ENCODE data around the gene IL10RA.

IL10RA gene

GRCh38 chr11:117949062-117949461, 37.1 kb upstream of the IL10RA start:
- no peaks in the 10 kb centered on the region for H3K36me3 ChIP-seq (replicated peaks; ENCODE audit: insufficient read depth, low read length)
- no peaks in the 10 kb centered on the region for H4K20me1 ChIP-seq (ENCODE audit: insufficient read depth, low read length)
- H3K4me3 ChIP-seq (ENCODE audit: low read length), result no peak overlapping the region
- no peak for TF ChIP-seq CTCF (IDR thresholded peaks at IDR 0.05; ENCODE audit: low read length)
- TF ChIP-seq EZH2 (optimal IDR thresholded peaks at IDR 0.05; ENCODE audit: low read depth, low read length), result no peak
- no peak for TF ChIP-seq EZH2phosphoT487 (IDR thresholded peaks at IDR 0.05; ENCODE audit: low read length)
- H3K4me1 ChIP-seq (ENCODE audit: low read length), result peaks cover 13% of the 10 kb centered on the region
- H3F3A ChIP-seq (ENCODE audit: insufficient read depth, low read length), result 0 out of 2 replicates have a peak, but pooled peaks cover 3% of the 10 kb centered on the region
- no peaks in the 10 kb centered on the region for H3K9me3 ChIP-seq (replicated peaks; ENCODE audit: insufficient read depth, low read length)
- no peaks in the 10 kb centered on the region for H3K9me2 ChIP-seq (replicated peaks; ENCODE audit: insufficient read depth, low read length)
- H3K9ac ChIP-seq (ENCODE audit: low read length), result no peak overlapping the region
- H3K4me2 ChIP-seq (ENCODE audit: low read depth, low read length), result no peak overlapping the region
- no peaks in the 10 kb centered on the region for H3K79me2 ChIP-seq (ENCODE audit: low read length)
- no peak overlapping the region for H2AFZ ChIP-seq (ENCODE audit: low read length)
- no peaks in the 10 kb centered on the region for H3K27me3 ChIP-seq (replicated peaks; ENCODE audit: insufficient read depth, low read length)
- H3K27ac ChIP-seq (ENCODE audit: low read length), result no peak overlapping the region
- DNase-seq, result no peak

- TF ChIP-seq CTCF (IDR thresholded peaks at IDR 0.05; ENCODE audit: low read length) (peak; percentile 30), EZH2 (optimal IDR thresholded peaks at IDR 0.05; ENCODE audit: low read depth, low read length) (no peak), EZH2phosphoT487 (IDR thresholded peaks at IDR 0.05; ENCODE audit: low read length) (no peak)
- Histone ChIP-seq H2AFZ (ENCODE audit: low read length) (no peak overlapping the region), H3K27ac (ENCODE audit: low read length) (no peak overlapping the region), H3K79me2 (ENCODE audit: low read length) (no peaks in the 10 kb centered on the region), H3K36me3 (replicated peaks; ENCODE audit: insufficient read depth, low read length) (no peaks in the 10 kb centered on the region), H3K9ac (ENCODE audit: low read length) (no peak overlapping the region), H3K4me3 (ENCODE audit: low read length) (no peak overlapping the region), H3K9me2 (replicated peaks; ENCODE audit: insufficient read depth, low read length) (no peaks in the 10 kb centered on the region), H3K4me1 (ENCODE audit: low read length) (peaks cover 13% of the 10 kb centered on the region), H3K27me3 (replicated peaks; ENCODE audit: insufficient read depth, low read length) (no peaks in the 10 kb centered on the region), H3F3A (ENCODE audit: insufficient read depth, low read length) (0 out of 2 replicates have a peak, but pooled peaks cover 3% of the 10 kb centered on the region), H3K9me3 (replicated peaks; ENCODE audit: insufficient read depth, low read length) (no peaks in the 10 kb centered on the region), H3K4me2 (ENCODE audit: low read depth, low read length) (no peak overlapping the region), H4K20me1 (ENCODE audit: insufficient read depth, low read length) (no peaks in the 10 kb centered on the region)
- peak; percentile 38 for DNase-seq
These were observed 35.9 kb upstream of the IL10RA start for GRCh38 chr11:117950301-117950700.

- no peak overlapping the region for H3K4me2 ChIP-seq (ENCODE audit: low read depth, low read length)
- no peak overlapping the region for H2AFZ ChIP-seq (ENCODE audit: low read length)
- H3K4me1 ChIP-seq (ENCODE audit: low read length), result peaks cover 13% of the 10 kb centered on the region
- no peak for DNase-seq
- TF ChIP-seq EZH2phosphoT487 (IDR thresholded peaks at IDR 0.05; ENCODE audit: low read length), result no peak
- TF ChIP-seq EZH2 (optimal IDR thresholded peaks at IDR 0.05; ENCODE audit: low read depth, low read length), result no peak
- no peak for TF ChIP-seq CTCF (IDR thresholded peaks at IDR 0.05; ENCODE audit: low read length)
- H3F3A ChIP-seq (ENCODE audit: insufficient read depth, low read length), result 0 out of 2 replicates have a peak, but pooled peaks cover 3% of the 10 kb centered on the region
- H3K79me2 ChIP-seq (ENCODE audit: low read length), result no peaks in the 10 kb centered on the region
- H3K4me3 ChIP-seq (ENCODE audit: low read length), result no peak overlapping the region
- H3K9ac ChIP-seq (ENCODE audit: low read length), result no peak overlapping the region
- no peaks in the 10 kb centered on the region for H3K9me2 ChIP-seq (replicated peaks; ENCODE audit: insufficient read depth, low read length)
- H3K27ac ChIP-seq (ENCODE audit: low read length), result no peak overlapping the region
- H3K9me3 ChIP-seq (replicated peaks; ENCODE audit: insufficient read depth, low read length), result no peaks in the 10 kb centered on the region
- H3K36me3 ChIP-seq (replicated peaks; ENCODE audit: insufficient read depth, low read length), result no peaks in the 10 kb centered on the region
- H4K20me1 ChIP-seq (ENCODE audit: insufficient read depth, low read length), result no peaks in the 10 kb centered on the region
- H3K27me3 ChIP-seq (replicated peaks; ENCODE audit: insufficient read depth, low read length), result no peaks in the 10 kb centered on the region
These were observed 34.9 kb upstream of the IL10RA start for GRCh38 chr11:117950993-117951961.

Data from MM.1S (cell line).